ENCODE data around the gene ALAD.

GRCh38 chr9:113345671-113346070 lies 55.4 kb downstream of the ALAD start:
- TF ChIP-seq, protein P1, sequence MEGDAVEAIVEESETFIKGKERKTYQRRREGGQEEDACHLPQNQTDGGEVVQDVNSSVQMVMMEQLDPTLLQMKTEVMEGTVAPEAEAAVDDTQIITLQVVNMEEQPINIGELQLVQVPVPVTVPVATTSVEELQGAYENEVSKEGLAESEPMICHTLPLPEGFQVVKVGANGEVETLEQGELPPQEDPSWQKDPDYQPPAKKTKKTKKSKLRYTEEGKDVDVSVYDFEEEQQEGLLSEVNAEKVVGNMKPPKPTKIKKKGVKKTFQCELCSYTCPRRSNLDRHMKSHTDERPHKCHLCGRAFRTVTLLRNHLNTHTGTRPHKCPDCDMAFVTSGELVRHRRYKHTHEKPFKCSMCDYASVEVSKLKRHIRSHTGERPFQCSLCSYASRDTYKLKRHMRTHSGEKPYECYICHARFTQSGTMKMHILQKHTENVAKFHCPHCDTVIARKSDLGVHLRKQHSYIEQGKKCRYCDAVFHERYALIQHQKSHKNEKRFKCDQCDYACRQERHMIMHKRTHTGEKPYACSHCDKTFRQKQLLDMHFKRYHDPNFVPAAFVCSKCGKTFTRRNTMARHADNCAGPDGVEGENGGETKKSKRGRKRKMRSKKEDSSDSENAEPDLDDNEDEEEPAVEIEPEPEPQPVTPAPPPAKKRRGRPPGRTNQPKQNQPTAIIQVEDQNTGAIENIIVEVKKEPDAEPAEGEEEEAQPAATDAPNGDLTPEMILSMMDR (IDR thresholded peaks at IDR 0.05), result no peak
- no peak for TF ChIP-seq POLR2A (IDR thresholded peaks at IDR 0.05)
